CD4-positive, CD25-positive, alpha-beta regulatory T cell (primary cell): ENCODE results near the gene CKS1B. TPM values are rescaled to one million over a fixed set of nuclear protein-coding genes. Genes with fewer than 3 reads are reported as not detected.
A peak's percentile ranks its signal among the peaks of the same experiment; 100 is the strongest.

Experiments used
- ATAC-seq, 2 donors: fragments of 150-1000 bp; cut with Tn5 transposase; one replicate each; pipeline ENCODE4 v1.10.0; 2021; ENCODE audit warnings: low read depth in 2 of 2, moderate number of reproducible peaks in 2 of 2, moderate library complexity in 1 of 2
- DNase-seq, 3 donors: peaks; one replicate each; pipeline versions ENCODE4 v3.0.0 to v3.0.0-alpha.2; 2012 to 2022; ENCODE audit warnings: mixed read lengths in 1 of 3
- H3K27ac ChIP-seq: one replicate; pipeline ENCODE4 v1.7.0; 2013; ENCODE audit warnings: mild to moderate bottlenecking, low read length; ENCODE audit not compliant: insufficient read depth, poor library complexity, severe bottlenecking
- H3K27me3 ChIP-seq: one replicate; pipeline ENCODE4 v1.7.0; 2013; ENCODE audit warnings: low read length; ENCODE audit not compliant: control insufficient read depth, insufficient read depth
- H3K36me3 ChIP-seq: one replicate; pipeline ENCODE4 v1.7.0; 2013; ENCODE audit warnings: mild to moderate bottlenecking, low read length, moderate library complexity; ENCODE audit not compliant: control insufficient read depth, insufficient read depth
- H3K4me1 ChIP-seq: 2 replicates; pipeline ENCODE4 v1.7.0; 2013; ENCODE audit warnings: mild to moderate bottlenecking, low read length; ENCODE audit not compliant: insufficient read depth, control insufficient read depth, poor library complexity, severe bottlenecking
- H3K4me3 ChIP-seq: one replicate; pipeline ENCODE4 v1.7.0; 2013; ENCODE audit warnings: low read depth, mild to moderate bottlenecking, low read length, moderate library complexity
- H3K9me3 ChIP-seq, 2 experiments: 1 replicate in 1 of 2; 2 replicates in 1 of 2; pipeline ENCODE4 v1.7.0; 2013; ENCODE audit warnings: low read length in 2 of 2, mild to moderate bottlenecking in 1 of 2, moderate library complexity in 1 of 2; ENCODE audit not compliant: control insufficient read depth in 2 of 2
- H3K27ac Mint-ChIP-seq, 3 donors: one replicate each; pipeline ENCODE4 v1.8.0; 2020 to 2022; ENCODE audit warnings: mild to moderate bottlenecking in 3 of 3, mixed read lengths in 3 of 3, moderate library complexity in 2 of 3
- H3K27me3 Mint-ChIP-seq: one replicate; pipeline ENCODE4 v1.8.0; 2022; ENCODE audit warnings: mild to moderate bottlenecking, mixed read lengths
- H3K36me3 Mint-ChIP-seq: one replicate; pipeline ENCODE4 v1.8.0; 2020; ENCODE audit warnings: mixed read lengths
- H3K4me1 Mint-ChIP-seq, 4 donors: one replicate each; pipeline ENCODE4 v1.8.0; 2020 to 2022; ENCODE audit warnings: mixed read lengths in 4 of 4, mild to moderate bottlenecking in 1 of 4
- H3K4me3 Mint-ChIP-seq, 4 donors: one replicate each; pipeline ENCODE4 v1.8.0; 2020 to 2022; ENCODE audit warnings: mild to moderate bottlenecking in 4 of 4, mixed read lengths in 4 of 4, moderate library complexity in 3 of 4
- H3K9me3 Mint-ChIP-seq, 7 donors: one replicate each; pipeline ENCODE4 v1.8.0; 2020 to 2022; ENCODE audit warnings: mixed read lengths in 7 of 7, mild to moderate bottlenecking in 3 of 7, moderate library complexity in 2 of 7
- polyA plus RNA-seq, 4 donors: library from polyadenylated mRNA; unstranded; fragments of 300-500 nt; fragmentation: Illumina TruSeq; gene quantifications; one replicate each; pipeline ENCODE4 v1.2.3, GENCODE V29; 2021
- total RNA-seq: library from RNA; stranded (reverse); gene quantifications from one replicate; pipeline ENCODE4 v1.2.3, GENCODE V29; 2022

CKS1B gene
- total and polyA plus RNA-seq, 5 donors from 2014 or later: 8.5 to 60.0 (median 55.5) TPM

DNA sequence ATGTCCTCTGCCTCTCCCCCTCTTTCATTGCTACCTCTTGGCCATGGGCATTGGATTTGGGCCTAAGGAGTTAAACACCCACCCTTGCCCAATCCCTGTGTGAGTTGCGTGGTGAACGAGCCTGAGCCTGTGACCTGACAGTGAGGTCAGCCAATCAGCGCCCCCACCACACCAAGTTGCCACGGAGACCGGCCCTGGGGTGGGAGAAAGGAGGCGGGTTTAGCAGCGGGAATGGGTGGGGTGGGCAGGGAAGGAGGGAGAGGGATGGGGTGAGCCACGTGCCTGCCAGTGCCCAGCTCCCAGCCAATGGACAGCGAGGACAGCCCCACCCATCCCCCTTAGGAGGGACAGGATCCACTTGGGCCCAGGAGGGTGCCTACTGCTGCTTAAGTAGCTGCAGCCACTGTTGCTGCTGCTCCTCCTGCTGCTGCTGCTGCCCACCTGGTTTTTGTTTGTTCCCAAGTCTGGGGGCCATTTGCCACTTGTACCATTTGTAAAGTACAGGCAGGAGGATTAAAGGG lies 37.6 kb downstream of the CKS1B start:
- Histone ChIP-seq H3K36me3 (peaks cover 16% of the 10 kb centered on the region), H3K4me3 (peak overlapping the region; percentile 63), H3K4me1 (peaks cover 100% of the 10 kb centered on the region), H3K27me3 (no peaks in the 10 kb centered on the region), H3K9me3 (no peaks in the 10 kb centered on the region), H3K27ac (peak overlapping the region; percentile 84)
- Mint-ChIP-seq H3K9me3 (no peaks in the 10 kb centered on the region), H3K4me3 (peak overlapping the region; percentile 75 to 95 (median 89)), H3K36me3 (peaks cover 12% of the 10 kb centered on the region), H3K4me1 (peaks cover 6 to 84% (median 47%) of the 10 kb centered on the region in 4 donors), H3K27ac (peak overlapping the region; percentile 80 to 97 (median 92)), H3K27me3 (no peaks in the 10 kb centered on the region)
- ATAC-seq: peak in 1 of 2 donors; percentile 4
- DNase-seq: peak in 1 of 3 donors; percentile 57

DNA sequence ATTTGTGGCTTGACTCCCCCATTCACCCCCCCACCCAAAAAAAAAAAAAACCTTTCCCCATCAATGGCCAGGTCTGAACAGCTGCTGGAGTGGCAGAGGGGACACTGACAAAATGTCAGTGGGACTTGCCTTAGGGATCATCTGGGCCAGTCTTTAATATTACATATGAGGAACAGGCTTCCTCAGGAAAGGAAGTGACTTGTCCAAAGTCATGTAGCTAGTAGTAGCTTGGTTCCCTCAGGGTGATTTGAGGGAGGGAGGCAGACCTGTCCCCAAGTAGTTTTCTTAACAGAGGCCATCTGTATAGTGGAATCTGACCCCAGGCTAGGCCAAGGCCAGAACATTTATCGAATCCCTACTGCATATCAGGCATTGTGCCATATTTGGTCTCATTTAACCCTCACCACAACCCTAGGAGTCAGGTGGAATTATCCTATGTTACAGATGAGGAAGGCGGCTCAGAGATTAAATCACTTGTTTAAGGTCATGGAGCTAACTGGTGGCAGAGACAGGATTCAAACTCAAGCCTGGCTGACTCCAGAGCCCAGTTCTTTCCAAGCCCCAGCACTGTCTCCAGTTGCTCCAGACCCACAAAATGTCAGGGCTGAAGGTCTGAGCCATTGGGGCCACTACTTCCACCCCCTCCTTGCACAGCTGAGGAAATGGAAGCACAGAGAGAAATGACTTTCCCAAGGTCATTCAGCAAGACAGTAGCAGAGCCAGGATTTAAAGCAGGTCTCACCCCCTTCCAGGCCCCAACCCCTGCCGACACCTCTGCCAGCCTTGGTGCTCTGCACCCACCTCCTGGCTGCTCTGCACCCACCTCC lies 38.5 kb downstream of the CKS1B start:
- Mint-ChIP-seq H3K4me1 (peaks cover 6 to 83% (median 52%) of the 10 kb centered on the region in 4 donors), H3K27me3 (no peaks in the 10 kb centered on the region)

GRCh38 chr1:155013632-155014031 lies 39.2 kb downstream of the CKS1B start:
- Mint-ChIP-seq H3K27ac (peak overlapping the region; percentile 80 to 97 (median 92)), H3K4me1 (peaks cover 6 to 79% (median 53%) of the 10 kb centered on the region in 4 donors), H3K27me3 (no peaks in the 10 kb centered on the region), H3K4me3 (peak overlapping the region; percentile 81 to 95 (median 90)), H3K36me3 (peaks cover 12% of the 10 kb centered on the region), H3K9me3 (no peaks in the 10 kb centered on the region)
- Histone ChIP-seq H3K27me3 (no peaks in the 10 kb centered on the region), H3K4me3 (peak overlapping the region; percentile 60), H3K27ac (peak overlapping the region; percentile 84), H3K4me1 (peaks cover 99% of the 10 kb centered on the region), H3K36me3 (peaks cover 16% of the 10 kb centered on the region), H3K9me3 (no peaks in the 10 kb centered on the region)
- no peak for ATAC-seq
- DNase-seq: peak; percentile 37 to 74 (median 42)

More for the DNA sequence above, 38.5 kb downstream of the CKS1B start:
- H3K27ac Mint-ChIP-seq: peak overlapping the region; percentile 80 to 97 (median 92)
- DNase-seq (no peak), ATAC-seq (no peak)
- H3K4me3 ChIP-seq: peak overlapping the region; percentile 63
- H3K4me3 Mint-ChIP-seq: peak overlapping the region; percentile 75 to 95 (median 89)
- peaks cover 100% of the 10 kb centered on the region for H3K4me1 ChIP-seq
- peaks cover 12% of the 10 kb centered on the region for H3K36me3 Mint-ChIP-seq
- peaks cover 16% of the 10 kb centered on the region for H3K36me3 ChIP-seq
- H3K27me3 ChIP-seq: no peaks in the 10 kb centered on the region
- H3K9me3 ChIP-seq: no peaks in the 10 kb centered on the region
- no peaks in the 10 kb centered on the region for H3K9me3 Mint-ChIP-seq
- peak overlapping the region; percentile 84 for H3K27ac ChIP-seq

DNA sequence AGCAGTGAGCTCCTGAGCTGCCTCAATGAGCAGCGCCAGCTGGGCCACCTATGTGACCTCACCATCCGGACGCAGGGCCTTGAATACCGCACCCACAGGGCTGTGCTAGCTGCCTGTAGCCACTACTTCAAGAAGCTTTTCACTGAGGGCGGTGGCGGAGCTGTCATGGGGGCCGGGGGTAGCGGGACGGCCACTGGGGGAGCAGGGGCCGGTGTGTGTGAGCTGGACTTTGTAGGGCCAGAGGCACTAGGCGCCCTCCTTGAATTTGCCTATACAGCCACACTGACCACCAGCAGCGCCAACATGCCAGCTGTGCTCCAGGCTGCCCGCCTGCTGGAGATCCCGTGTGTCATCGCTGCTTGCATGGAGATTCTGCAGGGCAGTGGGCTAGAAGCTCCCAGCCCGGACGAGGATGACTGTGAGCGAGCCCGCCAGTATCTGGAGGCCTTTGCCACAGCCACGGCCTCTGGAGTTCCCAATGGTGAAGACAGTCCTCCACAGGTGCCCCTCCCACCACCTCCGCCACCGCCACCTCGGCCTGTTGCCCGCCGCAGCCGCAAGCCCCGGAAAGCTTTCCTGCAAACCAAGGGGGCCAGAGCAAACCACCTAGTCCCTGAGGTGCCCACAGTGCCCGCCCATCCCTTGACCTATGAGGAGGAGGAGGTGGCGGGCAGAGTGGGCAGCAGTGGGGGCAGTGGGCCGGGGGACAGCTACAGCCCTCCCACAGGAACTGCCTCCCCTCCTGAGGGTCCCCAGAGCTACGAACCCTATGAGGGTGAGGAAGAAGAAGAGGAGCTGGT lies 40.4 kb downstream of the CKS1B start:
- H3K36me3 ChIP-seq: peaks cover 18% of the 10 kb centered on the region
- peaks cover 13% of the 10 kb centered on the region for H3K36me3 Mint-ChIP-seq
- no peak for ATAC-seq
- H3K27me3 Mint-ChIP-seq: no peaks in the 10 kb centered on the region
- H3K9me3 Mint-ChIP-seq: peaks cover 0 to 2% (median 0%) of the 10 kb centered on the region in 7 donors
- no peaks in the 10 kb centered on the region for H3K27me3 ChIP-seq
- H3K27ac ChIP-seq: peak overlapping the region; percentile 84
- H3K27ac Mint-ChIP-seq: peak overlapping the region; percentile 92 to 99 (median 92)
- H3K4me1 ChIP-seq: peaks cover 86% of the 10 kb centered on the region
- H3K4me3 Mint-ChIP-seq: peak overlapping the region; percentile 81 to 91 (median 86)
- H3K9me3 ChIP-seq: no peaks in the 10 kb centered on the region
- H3K4me1 Mint-ChIP-seq: peaks cover 12 to 82% (median 59%) of the 10 kb centered on the region in 4 donors
- H3K4me3 ChIP-seq: no peak overlapping the region
- no peak for DNase-seq

DNA sequence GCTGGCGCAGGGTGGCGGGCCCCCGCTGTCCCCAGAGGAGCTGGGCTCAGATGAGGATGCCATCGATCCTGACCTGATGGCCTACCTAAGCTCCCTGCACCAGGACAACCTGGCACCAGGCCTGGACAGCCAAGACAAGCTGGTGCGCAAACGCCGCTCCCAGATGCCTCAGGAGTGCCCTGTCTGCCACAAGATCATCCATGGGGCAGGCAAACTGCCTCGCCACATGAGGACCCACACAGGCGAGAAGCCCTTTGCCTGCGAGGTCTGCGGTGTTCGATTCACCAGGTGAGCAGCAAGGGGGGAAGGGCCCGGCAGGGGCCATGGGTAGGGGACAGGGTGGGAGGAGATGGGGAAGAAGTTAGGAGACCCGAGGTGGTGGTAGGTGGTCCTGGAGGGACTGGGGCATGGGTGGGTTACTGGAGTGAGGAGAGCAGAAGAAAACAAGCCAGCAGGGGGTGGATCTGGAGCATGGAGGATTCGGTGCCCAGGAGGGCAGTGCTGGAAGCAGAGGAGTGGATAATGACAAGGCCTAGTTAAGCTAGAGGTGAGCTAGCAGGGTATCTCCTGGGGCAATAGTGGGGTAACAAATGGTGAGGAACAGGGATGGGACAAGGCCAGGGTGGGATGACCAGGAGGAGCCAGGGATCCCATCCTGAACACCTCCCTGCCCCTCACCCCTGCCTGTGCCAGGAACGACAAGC lies 41.2 kb downstream of the CKS1B start:
- Mint-ChIP-seq H3K4me3 (peak overlapping the region; percentile 62 to 89 (median 76)), H3K27ac (peak overlapping the region; percentile 92 to 99 (median 94)), H3K9me3 (peaks cover 0 to 2% (median 0%) of the 10 kb centered on the region in 7 donors), H3K27me3 (no peaks in the 10 kb centered on the region), H3K36me3 (peaks cover 12% of the 10 kb centered on the region), H3K4me1 (peaks cover 14 to 81% (median 58%) of the 10 kb centered on the region in 4 donors)
- DNase-seq (no peak), ATAC-seq (no peak)
- Histone ChIP-seq H3K27me3 (no peaks in the 10 kb centered on the region), H3K9me3 (no peaks in the 10 kb centered on the region), H3K4me1 (peaks cover 79% of the 10 kb centered on the region), H3K4me3 (no peak overlapping the region), H3K36me3 (peaks cover 18% of the 10 kb centered on the region), H3K27ac (peak overlapping the region; percentile 84)

GRCh38 chr1:155016231-155016831 lies 41.9 kb downstream of the CKS1B start:
- no peak for ATAC-seq
- H3K27ac Mint-ChIP-seq: peak overlapping the region; percentile 92 to 99 (median 94)
- no peaks in the 10 kb centered on the region for H3K27me3 Mint-ChIP-seq
- Histone ChIP-seq H3K9me3 (no peaks in the 10 kb centered on the region), H3K4me3 (no peak overlapping the region), H3K27me3 (no peaks in the 10 kb centered on the region), H3K36me3 (peaks cover 18% of the 10 kb centered on the region), H3K27ac (peak overlapping the region; percentile 84), H3K4me1 (peaks cover 72% of the 10 kb centered on the region)
- peaks cover 0 to 2% (median 0%) of the 10 kb centered on the region in 7 donors for H3K9me3 Mint-ChIP-seq
- DNase-seq: peak; percentile 22 to 71 (median 36)
- H3K36me3 Mint-ChIP-seq: peaks cover 12% of the 10 kb centered on the region
- peaks cover 14 to 75% (median 59%) of the 10 kb centered on the region in 4 donors for H3K4me1 Mint-ChIP-seq
- peak overlapping the region; percentile 62 to 89 (median 76) for H3K4me3 Mint-ChIP-seq
